HUES64 (cell line): ENCODE measurements around the gene GMDS.

Experiments used
- H3K27ac ChIP-seq: 2 replicates; pipeline ENCODE4 v1.7.0; 2013; ENCODE audit warnings: low read depth, low read length, inconsistent platforms
- H3K27me3 ChIP-seq: 2 replicates; pipeline ENCODE4 v1.6.1; 2013; ENCODE audit warnings: mild to moderate bottlenecking, low read length; ENCODE audit not compliant: insufficient read depth
- H3K36me3 ChIP-seq: 2 replicates; pipeline ENCODE4 v1.6.1; 2013; ENCODE audit warnings: mild to moderate bottlenecking, low read length; ENCODE audit not compliant: insufficient read depth
- H3K4me1 ChIP-seq: 2 replicates; pipeline ENCODE4 v1.6.1; 2013; ENCODE audit warnings: mild to moderate bottlenecking, low read length, moderate library complexity; ENCODE audit not compliant: insufficient read depth
- H3K4me3 ChIP-seq: 2 replicates; pipeline ENCODE4 v1.5.1; 2013; ENCODE audit warnings: mild to moderate bottlenecking, low read length, moderate library complexity
- H3K9ac ChIP-seq: 2 replicates; pipeline ENCODE4 v1.6.1; 2013; ENCODE audit warnings: mild to moderate bottlenecking, low read depth, low read length
- H3K9me3 ChIP-seq: 2 replicates; pipeline ENCODE4 v1.6.1; 2013; ENCODE audit warnings: low read depth, low read length; ENCODE audit not compliant: insufficient read depth
- WGBS: fragments of 150-250, 120-280 bp; methylation state at CpG from one replicate; pipeline ENCODE4 v1.1.7; 2013; ENCODE audit warnings: missing lambda C conversion rate; 5-methylcytosine and 5-hydroxymethylcytosine counted together

The GMDS gene

GRCh38 chr6:1800845-1801244 is 444.6 kb downstream of the GMDS start:
- 93% methylated on average over 4 of the region's 4 CpGs for WGBS
- no peak overlapping the region for H3K4me3 ChIP-seq

GRCh38 chr6:1798965-1799325 is 446.5 kb downstream of the GMDS start:
- Histone ChIP-seq H3K27ac (no peak overlapping the region), H3K9ac (no peak overlapping the region), H3K4me1 (peaks cover 14% of the 10 kb centered on the region; the same call in 1 of the 2 replicates), H3K36me3 (no peaks in the 10 kb centered on the region), H3K4me3 (no peak overlapping the region), H3K27me3 (no peaks in the 10 kb centered on the region), H3K9me3 (no peaks in the 10 kb centered on the region)
- 91% methylated on average over 8 of the region's 8 CpGs for WGBS

More at GRCh38 chr6:1800845-1801244, 444.6 kb downstream of the GMDS start:
- Histone ChIP-seq H3K4me1 (peaks cover 14% of the 10 kb centered on the region; the same call in 1 of the 2 replicates), H3K36me3 (no peaks in the 10 kb centered on the region), H3K27ac (no peak overlapping the region), H3K27me3 (no peaks in the 10 kb centered on the region), H3K9ac (no peak overlapping the region), H3K9me3 (no peaks in the 10 kb centered on the region)

- Histone ChIP-seq H3K4me3 (no peak overlapping the region), H3K36me3 (no peaks in the 10 kb centered on the region), H3K9me3 (no peaks in the 10 kb centered on the region), H3K4me1 (peaks cover 14% of the 10 kb centered on the region; the same call in 1 of the 2 replicates), H3K27me3 (no peaks in the 10 kb centered on the region), H3K9ac (no peak overlapping the region), H3K27ac (no peak overlapping the region)
- WGBS: 93% methylated on average over 9 of the region's 9 CpGs
These were observed 447.0 kb downstream of the GMDS start for GRCh38 chr6:1798303-1798964.

GRCh38 chr6:1797801-1798200 is 447.6 kb downstream of the GMDS start:
- WGBS: 95% methylated on average over 1 of the region's 1 CpG
- Histone ChIP-seq H3K4me3 (no peak overlapping the region), H3K9me3 (no peaks in the 10 kb centered on the region), H3K27me3 (no peaks in the 10 kb centered on the region), H3K9ac (no peak overlapping the region), H3K36me3 (no peaks in the 10 kb centered on the region), H3K27ac (no peak overlapping the region), H3K4me1 (peaks cover 9% of the 10 kb centered on the region; the same call in 1 of the 2 replicates)

- Histone ChIP-seq H3K27ac (no peak overlapping the region), H3K9me3 (no peaks in the 10 kb centered on the region), H3K4me3 (no peak overlapping the region), H3K36me3 (no peaks in the 10 kb centered on the region), H3K9ac (no peak overlapping the region), H3K4me1 (no peaks in the 10 kb centered on the region; the same call in 1 of the 2 replicates), H3K27me3 (no peaks in the 10 kb centered on the region)
- 90% methylated on average over 8 of the region's 8 CpGs for WGBS
These were observed 448.5 kb downstream of the GMDS start for GRCh38 chr6:1796706-1797529.

GRCh38 chr6:1795910-1796309 is 449.5 kb downstream of the GMDS start:
- H3K27ac ChIP-seq: no peak overlapping the region
- H3K9ac ChIP-seq: no peak overlapping the region
- H3K4me3 ChIP-seq: no peak overlapping the region
- H3K4me1 ChIP-seq: no peaks in the 10 kb centered on the region
- H3K36me3 ChIP-seq: no peaks in the 10 kb centered on the region
- 99% methylated on average over 4 of the region's 4 CpGs for WGBS
- no peaks in the 10 kb centered on the region for H3K9me3 ChIP-seq
- H3K27me3 ChIP-seq: no peaks in the 10 kb centered on the region

GRCh38 chr6:1792989-1793388 is 452.4 kb downstream of the GMDS start:
- Histone ChIP-seq H3K27ac (no peak overlapping the region), H3K27me3 (no peaks in the 10 kb centered on the region), H3K4me3 (no peak overlapping the region), H3K4me1 (no peaks in the 10 kb centered on the region), H3K9ac (no peak overlapping the region), H3K9me3 (no peaks in the 10 kb centered on the region), H3K36me3 (no peaks in the 10 kb centered on the region)
- WGBS: 47% methylated on average over 3 of the region's 3 CpGs

- 84% methylated on average over 3 of the region's 3 CpGs for WGBS
- no peaks in the 10 kb centered on the region for H3K4me1 ChIP-seq
- H3K27ac ChIP-seq: no peak overlapping the region
- H3K36me3 ChIP-seq: no peaks in the 10 kb centered on the region
- no peak overlapping the region for H3K9ac ChIP-seq
- H3K9me3 ChIP-seq: no peaks in the 10 kb centered on the region
- H3K27me3 ChIP-seq: no peaks in the 10 kb centered on the region
- H3K4me3 ChIP-seq: no peak overlapping the region
These were observed 454.7 kb downstream of the GMDS start for GRCh38 chr6:1790684-1791083.

- Histone ChIP-seq H3K4me3 (no peak overlapping the region), H3K4me1 (no peaks in the 10 kb centered on the region), H3K27me3 (no peaks in the 10 kb centered on the region), H3K36me3 (no peaks in the 10 kb centered on the region), H3K9ac (no peak overlapping the region), H3K27ac (no peak overlapping the region), H3K9me3 (no peaks in the 10 kb centered on the region)
- 89% methylated on average over 4 of the region's 4 CpGs for WGBS
These were observed 456.3 kb downstream of the GMDS start for GRCh38 chr6:1789092-1789491.

GRCh38 chr6:1787894-1788293 is 457.5 kb downstream of the GMDS start:
- Histone ChIP-seq H3K9me3 (no peaks in the 10 kb centered on the region), H3K27me3 (no peaks in the 10 kb centered on the region), H3K9ac (no peak overlapping the region), H3K27ac (no peak overlapping the region), H3K36me3 (no peaks in the 10 kb centered on the region), H3K4me3 (no peak overlapping the region), H3K4me1 (no peaks in the 10 kb centered on the region)
- 92% methylated on average over 8 of the region's 8 CpGs for WGBS
